HG02973 (cell line): ENCODE data around the gene AKAP6.
"Not testable (repeated sequence)": the region's sequence is repeated elsewhere in the genome, so short reads cannot be mapped to it uniquely, and the experiment has no call there.

Experiments
- ATAC-seq: cut with Tn5 transposase; IDR thresholded peaks from one replicate; pipeline ENCODE4 v1.9.1; 2021; ENCODE audit warnings: moderate library complexity; ENCODE audit not compliant: unreplicated experiment

AKAP6 gene

DNA sequence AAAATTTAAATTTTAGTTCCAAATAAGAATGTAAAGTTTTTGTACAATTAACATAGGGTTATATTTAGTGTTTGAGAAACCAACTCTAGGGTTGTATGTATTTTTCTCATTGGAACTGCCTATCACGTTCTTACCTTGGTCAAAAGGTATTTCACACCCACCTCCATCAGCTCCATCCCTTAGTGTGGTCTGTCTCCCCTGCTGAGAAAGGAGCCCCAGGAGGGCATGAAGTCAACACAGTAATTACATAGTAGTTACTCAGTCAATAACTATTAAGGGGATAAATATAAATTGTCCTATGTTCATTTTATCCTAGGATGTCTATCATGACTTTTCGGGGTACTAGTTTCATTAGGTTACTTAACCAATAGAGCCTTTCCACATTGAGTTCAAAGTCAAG lies 106.3 kb downstream of the AKAP6 start:
- ATAC-seq: no peak

DNA sequence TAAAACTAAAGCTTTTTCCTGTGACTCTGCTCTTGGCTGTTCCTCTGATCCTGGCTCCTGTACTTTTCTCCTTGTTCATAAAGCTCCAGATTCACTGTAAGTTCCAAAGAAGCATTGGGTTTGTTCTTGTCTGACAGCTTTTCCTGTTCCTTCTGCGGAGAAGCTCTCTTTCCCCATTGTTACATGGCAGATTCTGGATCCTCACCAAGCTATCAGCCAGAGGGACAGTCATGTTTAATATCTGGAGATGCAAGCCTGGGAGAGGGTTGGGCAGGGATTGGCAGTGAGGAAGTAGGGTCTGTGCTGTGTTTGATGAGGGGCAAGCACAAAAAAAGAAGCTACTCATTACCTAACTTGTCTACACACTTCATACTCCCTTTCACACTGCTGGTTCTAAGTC lies 107.9 kb downstream of the AKAP6 start:
- no peak for ATAC-seq

DNA sequence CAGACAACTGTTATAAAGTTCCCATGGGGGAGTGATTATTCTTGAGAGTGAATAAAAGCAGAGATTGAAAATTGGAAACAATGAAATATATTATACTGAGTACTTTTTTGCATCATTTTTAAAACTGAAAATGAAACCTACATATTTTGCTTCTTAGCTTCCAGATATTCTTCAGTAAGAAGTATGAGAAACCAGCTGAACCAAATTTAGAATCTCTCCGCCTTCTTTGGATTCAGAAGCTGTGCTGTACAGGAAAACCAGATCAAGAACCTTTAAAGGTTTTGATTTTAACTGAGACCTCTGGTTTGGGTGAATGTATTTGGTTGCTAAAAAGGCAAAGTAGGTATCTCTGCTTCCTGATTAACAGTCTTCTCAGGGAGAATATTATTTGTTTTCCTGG lies 109.4 kb downstream of the AKAP6 start:
- ATAC-seq: no peak

DNA sequence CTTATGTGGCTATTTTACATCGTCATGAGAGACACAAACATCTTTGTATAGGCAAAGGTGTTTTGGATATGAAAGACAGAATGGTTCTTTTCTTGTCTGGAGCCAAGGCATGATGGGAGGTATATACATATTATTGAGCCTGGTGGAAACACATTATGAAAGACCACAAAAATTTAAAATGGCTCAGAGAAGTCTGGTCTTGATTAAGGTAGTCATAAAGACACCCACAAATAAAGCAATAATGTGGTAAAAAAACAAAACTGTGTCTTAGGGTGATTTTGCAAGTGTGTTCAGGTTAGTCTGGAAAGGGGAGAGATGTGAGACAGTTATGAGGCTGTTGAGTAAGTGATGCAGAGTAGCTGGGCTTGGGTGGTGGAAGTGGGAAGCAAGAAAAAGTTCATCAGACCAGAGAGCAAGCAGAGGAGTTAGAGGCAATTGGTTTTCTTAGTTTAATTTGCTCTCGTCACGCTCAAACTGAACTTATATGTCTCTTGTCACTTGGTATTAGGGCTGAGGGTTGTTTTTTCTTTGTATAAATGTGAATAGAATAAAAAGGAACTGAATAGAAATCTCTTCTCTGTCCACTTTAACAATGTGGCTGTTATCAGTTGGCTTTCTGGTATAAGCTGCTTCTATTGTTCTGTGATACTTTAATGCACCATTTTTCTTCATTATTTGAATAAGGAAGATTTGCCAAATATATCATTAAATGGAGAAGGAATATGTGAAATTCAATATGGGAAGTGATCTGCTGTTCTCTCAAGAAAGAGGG lies 115.0 kb downstream of the AKAP6 start:
- no peak for ATAC-seq

DNA sequence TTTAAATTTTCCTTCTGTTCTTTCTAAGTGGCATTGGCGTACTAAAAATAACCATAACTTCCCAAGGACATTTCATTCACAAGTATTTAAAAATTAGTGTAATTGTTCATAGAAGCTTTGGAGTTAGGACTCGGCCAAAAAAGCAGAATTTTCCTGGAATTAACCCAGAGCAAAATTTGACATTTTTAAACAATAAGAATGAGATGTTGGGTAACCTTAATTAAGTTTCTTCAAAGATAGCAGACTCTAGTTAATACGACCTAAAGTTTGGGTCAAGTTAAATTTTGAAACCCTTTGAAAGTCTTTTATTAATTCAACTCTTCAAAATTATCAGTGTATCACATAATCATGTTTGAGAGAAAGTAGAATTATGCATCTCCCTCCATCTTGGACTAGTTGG lies 118.3 kb downstream of the AKAP6 start:
- no peak for ATAC-seq

DNA sequence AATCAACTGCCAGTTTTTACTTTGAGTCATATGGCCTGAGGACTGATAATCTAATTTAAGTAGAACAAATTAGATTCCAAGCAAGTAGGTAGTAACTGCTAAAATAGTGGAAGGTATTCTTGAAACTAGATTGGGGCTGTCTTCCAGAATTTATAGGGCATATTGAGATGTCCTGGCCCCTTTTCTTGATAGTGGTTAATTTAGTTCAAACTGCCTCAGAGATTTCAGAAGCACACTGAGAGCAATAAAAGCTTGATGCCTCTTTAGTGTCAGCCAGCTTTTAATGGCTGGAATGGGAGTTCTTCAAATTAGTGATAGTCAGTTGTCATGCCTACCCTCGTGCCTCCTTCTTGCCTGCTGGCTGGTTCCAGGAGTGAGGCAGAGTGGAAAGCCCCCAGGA lies 120.5 kb downstream of the AKAP6 start:
- no peak for ATAC-seq

DNA sequence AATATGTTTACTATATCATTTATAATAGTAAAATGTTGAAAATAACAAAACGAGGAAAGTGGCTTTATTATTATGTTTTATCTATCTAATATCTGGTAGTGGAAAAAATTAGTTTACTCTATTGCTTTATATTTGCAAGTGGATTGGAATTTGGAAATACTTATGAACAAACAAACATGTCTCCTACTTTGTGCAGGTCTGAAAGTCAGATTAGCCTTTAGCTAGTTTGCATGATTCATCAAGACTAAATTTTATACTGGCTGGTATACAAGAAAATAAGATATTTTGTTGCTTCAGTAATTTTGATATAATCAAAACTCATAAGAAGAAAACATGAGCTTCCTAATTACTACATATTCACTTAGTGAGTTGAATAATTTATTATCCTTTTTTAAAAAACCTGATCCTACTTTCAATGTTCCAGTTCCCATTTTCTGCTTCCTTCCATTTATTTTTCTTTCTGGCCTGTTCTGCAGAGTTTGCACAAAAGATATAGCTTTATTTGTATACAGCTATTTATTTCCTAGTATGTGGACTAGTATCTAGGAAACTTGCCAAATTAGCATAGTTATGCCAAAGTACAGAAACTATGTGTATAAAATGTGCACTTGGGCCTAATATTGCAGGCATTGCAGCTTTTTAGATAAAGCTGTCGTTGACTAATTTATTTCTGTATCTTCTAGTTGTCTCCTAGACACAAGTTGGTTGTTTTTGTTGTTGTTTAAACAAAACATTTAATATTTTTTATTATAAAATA lies 122.0 kb downstream of the AKAP6 start:
- no peak for ATAC-seq

DNA sequence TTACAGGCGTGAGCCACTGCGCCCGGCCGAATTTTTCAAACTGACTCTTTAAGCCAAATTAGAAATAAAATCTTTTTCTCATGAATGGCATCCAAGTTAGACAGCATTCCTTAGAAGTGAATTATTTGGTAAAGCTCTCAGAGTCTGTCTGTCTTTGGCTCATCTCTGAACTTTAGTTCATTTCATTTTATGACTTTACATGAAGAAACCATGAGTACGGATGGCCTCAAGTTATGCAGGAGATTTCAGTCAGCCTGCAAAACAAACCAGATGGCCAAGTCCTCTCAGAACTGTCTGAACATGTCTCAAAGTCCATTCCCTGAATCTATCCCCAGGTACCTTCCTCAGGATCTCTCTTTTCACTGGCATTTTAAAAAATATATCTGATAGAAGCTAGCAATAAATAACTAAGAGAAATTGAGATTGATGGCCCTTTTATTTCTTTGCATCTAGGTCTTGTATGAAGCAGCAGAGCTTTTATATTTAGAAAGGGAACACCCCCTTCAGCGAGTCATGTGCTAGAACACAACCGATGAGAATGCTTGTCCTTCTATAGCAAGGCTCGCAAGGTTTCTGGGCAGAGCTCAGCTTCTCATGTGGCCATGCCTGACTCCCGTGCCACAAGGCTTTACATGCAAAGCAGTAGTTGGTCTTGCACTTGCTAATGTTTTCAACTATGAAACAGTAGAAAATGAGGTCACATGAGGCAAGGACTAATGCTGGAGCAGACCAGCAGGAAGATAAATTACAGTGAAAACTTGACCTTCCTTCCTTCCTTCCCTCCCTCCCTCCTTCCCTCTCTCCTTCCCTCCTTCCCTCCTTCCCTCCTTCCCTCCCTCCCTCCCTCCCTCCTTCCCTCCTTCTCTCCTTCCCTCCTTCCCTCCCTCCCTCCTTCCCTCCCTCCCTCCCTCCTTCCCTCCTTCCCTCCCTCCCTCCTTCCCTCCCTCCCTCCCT lies 125.0 kb downstream of the AKAP6 start:
- ATAC-seq: no peak

DNA sequence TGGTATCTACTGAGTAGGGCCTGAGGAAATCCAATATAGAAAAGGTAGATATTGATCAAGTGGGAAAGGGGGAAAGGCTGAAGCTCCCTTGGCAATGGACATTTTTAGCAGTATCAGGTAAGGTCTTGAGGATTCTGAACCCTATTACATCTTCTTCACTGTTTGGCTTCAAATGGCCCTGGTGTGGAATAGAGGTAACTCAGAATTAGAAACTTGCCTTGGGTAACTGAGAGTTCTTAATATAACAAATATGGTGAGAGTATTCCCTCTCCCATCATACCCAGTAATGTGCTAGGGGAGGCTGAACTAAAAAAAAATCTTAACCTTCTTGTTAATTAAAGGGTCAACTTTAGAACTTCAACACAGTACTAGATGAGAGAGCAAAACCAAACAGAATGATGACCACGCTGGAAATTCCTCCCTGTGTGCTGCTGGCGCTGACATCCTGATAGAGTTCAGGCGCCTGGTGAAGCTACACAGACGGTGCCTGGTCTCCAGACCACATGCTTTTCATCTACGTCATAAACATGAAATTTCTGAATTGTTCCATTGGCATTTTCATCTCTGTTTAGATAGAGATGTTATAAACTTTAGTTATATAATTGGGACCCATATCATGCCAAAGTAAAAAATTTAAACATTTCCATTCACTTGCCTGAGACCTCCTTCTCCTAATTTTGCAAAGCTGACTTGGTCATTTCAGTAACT lies 128.3 kb downstream of the AKAP6 start:
- ATAC-seq: no peak

DNA sequence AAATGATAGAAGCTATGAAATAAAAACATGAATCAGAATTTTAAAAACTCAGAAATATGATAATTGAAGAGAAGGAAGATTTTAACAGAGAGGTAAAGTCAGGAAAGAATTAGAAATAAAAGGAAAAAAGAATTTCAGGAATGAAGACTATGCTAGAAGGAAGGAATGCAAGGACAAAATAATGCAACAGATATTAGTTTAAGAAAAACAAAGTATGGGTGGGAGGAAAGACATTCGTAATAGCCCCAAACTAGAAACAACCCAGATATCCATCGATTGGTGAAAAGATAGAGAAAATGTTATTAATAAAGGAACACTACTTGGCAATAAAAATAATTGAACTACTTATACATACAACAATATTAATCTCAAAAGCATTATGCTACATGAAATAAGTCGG lies 129.6 kb downstream of the AKAP6 start:
- no peak for ATAC-seq

DNA sequence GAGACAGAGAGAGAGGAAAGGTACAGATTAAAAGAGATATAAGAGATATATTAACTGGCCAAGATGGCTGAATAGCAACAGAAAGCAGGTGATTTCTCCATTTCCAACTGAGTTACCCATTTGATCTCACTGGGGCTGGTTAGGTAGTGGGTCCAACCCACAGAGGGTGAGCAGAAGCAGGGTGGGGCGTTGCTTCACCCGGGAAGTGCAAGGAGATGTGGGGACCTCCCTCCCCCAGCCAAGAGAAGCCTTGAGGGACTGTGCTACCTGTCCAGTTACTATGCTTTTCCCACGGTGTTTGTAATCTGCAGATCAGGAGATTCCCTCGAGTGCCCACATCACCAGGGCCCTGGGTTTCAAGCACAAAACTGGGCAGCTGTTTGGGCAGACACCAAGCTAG lies 131.2 kb downstream of the AKAP6 start:
- ATAC-seq: no peak

DNA sequence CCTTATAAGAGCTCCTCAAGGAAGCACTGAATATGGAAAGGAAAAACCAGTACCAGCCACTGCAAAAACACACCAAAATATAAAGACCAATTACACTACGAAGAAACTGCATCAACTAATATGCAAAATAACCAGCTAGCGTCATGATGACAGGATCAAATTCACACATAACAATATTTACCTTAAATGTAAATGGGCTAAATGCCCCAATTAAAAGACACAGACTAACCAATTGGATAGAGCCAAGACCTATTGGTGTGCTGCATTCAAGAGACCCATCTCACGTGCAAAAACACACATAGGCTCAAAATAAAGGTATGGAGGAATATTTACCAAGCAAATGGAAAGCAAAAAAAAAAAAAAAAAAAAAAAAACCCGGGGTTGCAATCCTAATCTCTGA lies 133.5 kb downstream of the AKAP6 start:
- not testable (repeated sequence) for ATAC-seq

DNA sequence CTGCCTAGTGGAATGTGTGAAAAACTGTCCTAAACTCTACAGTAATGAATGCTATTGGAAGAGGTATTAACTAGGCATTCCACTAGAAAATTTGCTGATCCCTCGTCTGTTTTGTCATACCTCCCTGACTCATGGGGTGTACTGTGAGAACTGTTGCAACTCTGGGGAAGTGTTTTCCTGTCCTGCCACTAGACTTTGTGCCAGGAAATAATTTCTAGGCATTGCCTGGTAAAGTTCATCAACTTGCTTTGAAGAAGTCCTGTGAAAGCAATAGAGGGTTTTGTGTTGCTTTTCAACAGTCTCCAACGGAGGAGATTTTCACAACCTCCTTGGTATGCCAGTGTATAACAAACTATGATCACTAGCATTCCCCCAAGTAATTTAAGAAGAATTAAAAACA lies 139.9 kb downstream of the AKAP6 start:
- no peak for ATAC-seq

DNA sequence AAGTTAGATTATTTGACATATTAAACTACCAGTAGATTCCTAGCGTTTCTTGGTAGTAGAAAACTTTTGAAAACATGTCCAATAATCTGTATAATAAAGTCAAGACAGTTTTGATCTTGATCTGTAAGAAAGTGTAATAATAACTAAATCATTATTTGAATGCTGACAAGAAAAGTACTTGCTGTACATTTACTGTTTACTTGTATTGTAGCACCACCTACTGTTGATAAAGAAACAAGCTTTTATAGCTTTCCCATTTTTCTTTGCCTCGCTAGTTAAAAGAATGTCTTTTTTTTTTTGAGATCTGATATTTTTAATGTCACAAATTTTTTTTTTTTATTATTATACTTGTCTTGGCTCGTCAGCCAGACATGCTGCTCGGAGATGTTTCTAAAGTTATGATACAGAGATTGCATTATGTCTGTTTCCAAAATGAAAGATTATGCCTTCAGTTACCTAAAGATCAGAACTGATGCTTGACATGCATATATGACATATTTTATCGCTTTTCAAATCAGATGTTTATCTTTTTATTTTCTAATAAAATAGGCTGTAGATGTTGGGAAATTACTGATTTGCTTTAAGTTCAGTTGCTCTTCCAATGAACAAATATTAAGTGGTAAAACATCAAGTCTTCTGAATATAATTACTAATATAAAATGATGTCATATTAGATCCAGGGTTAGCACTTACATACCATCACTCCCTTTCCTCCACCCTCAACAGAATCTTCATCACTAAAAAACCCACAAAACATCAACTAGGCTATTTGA lies 140.5 kb downstream of the AKAP6 start:
- no peak for ATAC-seq

DNA sequence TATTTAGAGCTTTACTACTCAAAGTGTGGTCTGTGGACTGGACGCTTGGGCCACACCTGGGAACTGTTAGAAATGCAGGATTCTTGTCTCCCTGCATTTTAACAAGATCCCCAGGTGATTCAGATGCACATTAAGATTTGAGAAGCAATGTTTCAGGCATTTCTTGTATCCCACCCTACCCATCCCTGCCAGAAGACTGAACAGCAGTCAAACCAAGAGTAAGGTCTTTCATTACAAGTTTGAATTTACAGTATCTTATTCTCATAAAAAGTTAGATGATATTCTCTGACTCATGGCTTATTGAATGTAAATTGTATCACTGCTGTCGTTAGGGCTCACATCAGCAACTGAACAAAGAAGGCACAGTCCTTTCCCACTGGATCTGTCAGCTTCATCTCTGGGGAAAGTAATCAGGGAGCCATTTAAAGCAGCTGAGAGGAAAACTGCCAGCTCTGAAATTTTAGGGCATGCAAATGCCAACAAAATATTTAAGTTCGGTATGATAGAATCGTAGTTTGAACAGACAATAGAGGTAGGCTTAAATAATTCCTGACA lies 141.1 kb downstream of the AKAP6 start:
- no peak for ATAC-seq

DNA sequence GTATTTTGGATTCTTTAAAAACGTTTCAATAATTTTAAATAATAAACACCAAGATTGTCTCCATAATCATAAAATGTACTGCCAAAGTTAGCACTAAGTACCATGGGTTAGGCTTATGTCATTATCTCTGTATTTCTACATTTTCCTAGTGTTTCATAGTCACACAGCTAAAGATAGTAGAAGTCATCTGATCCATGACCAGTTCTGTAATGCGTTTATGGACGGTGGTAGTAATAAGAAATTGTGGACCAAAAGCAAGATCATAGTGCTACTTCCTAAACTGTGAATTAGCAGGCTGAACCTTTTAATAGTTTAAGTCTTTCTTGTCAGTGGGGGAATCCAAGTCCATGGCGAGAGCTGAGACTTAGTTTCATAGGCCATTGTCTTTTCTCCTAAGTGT lies 142.1 kb downstream of the AKAP6 start:
- no peak for ATAC-seq

DNA sequence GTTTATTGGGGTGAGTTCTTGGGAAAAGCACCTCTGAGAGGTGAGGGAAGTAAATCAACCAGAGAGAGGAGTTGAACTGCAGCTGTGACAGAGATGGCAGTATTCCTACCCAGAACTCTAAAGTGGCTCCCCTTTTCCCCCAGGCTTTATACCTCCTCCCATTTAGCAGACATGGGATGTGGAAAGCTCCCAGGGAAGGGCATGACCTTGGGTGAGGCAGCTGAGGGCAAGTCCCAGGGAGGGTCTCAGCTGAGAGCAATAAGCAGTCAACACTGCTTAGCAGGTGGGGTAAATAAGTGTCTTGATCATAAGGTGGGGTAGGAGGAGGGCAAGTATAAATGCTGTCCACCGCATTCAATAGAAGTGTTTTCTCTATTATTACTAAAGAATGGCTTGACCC lies 143.0 kb downstream of the AKAP6 start:
- no peak for ATAC-seq

DNA sequence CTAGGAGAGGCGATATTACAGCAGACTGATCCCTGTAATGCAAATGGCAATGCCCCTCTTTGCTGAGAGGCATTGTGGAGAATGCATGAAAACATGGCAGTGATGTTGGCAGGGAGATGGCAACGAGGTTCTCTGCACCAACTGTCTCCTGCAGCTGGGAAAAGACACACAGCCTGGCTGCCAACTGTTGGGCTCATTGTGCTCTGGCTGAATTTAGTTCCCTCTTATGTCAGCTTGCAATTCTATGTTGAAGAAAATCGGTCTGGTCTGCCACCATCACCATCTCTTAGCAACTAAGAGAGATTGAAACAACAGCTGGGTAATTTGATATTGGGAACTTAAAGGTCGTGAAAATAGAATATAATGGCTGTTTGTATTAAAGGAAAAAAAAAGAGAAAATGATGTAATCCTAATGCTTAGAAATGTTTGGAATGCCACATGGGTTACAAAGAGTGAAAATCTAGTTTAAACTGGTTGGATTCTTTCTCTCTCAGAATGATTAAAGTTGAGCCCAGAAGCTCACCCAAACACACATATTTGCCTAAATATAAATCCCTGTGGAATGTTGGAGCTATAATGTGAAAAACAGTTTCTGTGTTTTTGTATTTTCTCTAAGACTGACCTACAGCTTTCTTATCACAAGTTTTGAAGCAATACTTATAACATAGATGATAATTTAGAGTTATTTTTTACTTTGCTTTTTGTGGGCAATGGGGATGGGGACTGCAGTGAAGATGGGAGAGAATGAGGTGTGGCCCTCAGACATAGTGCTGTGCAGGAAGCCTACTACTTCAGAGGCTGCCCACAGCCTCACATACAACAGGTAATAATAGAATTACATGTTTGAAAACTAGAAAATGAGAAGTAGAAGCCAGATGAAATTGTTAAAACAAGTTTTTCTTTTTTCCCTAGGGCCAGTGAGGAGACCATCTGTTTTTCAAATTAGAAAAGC lies 143.7 kb downstream of the AKAP6 start:
- no peak for ATAC-seq

DNA sequence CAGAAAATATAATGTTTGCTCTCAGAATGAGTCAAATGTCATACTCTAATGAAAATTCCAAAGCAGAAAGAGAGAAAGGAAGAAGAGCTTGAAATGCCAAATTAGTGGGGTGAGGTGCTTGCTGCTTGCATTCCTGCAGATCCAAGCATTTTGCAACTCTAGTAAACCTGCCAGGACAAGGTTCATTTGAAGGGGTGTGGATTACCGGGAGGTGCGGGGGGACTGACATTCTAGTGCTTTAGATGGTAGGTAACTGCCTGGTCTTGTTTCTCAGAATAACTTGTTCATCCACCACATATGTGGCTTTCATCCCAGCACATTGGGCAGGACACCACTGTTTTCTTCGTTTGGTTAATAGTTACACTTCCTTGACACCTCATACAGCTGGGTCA lies 144.4 kb downstream of the AKAP6 start:
- no peak for ATAC-seq
